ENCODE measurements around the gene ZNF672. TPM values are rescaled to one million over a fixed set of nuclear protein-coding genes. Genes with fewer than 3 reads are reported as not detected.

Gene ZNF672
- total RNA-seq, 2 donors from 2014 or later = 33.8 to 34.2 TPM

- TF ChIP-seq, protein P1, sequence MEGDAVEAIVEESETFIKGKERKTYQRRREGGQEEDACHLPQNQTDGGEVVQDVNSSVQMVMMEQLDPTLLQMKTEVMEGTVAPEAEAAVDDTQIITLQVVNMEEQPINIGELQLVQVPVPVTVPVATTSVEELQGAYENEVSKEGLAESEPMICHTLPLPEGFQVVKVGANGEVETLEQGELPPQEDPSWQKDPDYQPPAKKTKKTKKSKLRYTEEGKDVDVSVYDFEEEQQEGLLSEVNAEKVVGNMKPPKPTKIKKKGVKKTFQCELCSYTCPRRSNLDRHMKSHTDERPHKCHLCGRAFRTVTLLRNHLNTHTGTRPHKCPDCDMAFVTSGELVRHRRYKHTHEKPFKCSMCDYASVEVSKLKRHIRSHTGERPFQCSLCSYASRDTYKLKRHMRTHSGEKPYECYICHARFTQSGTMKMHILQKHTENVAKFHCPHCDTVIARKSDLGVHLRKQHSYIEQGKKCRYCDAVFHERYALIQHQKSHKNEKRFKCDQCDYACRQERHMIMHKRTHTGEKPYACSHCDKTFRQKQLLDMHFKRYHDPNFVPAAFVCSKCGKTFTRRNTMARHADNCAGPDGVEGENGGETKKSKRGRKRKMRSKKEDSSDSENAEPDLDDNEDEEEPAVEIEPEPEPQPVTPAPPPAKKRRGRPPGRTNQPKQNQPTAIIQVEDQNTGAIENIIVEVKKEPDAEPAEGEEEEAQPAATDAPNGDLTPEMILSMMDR (IDR thresholded peaks at IDR 0.05) = peak; percentile 8
- Histone ChIP-seq H3K36me3 (no peaks in the 10 kb centered on the region), H3K4me3 (peak overlapping the region; percentile 77), H3K9me3 (no peaks in the 10 kb centered on the region), H3K4me1 (ENCODE audit: control insufficient read depth in 1 of 2, low read depth in 2 of 2) (peaks cover 8 to 33% of the 10 kb centered on the region in 2 donors), H3K27ac (peak overlapping the region; percentile 82 to 85), H3K27me3 (replicated peaks; ENCODE audit: insufficient read depth) (no peaks in the 10 kb centered on the region)
- DNase-seq (ENCODE audit: low spot score) = no peak
- peak; percentile 24 for ATAC-seq (ENCODE audit: insufficient number of reproducible peaks, low FRiP score, low read depth)
Observed at GRCh38 chr1:248858096-248858890, 20.3 kb downstream of the ZNF672 start.

DNA sequence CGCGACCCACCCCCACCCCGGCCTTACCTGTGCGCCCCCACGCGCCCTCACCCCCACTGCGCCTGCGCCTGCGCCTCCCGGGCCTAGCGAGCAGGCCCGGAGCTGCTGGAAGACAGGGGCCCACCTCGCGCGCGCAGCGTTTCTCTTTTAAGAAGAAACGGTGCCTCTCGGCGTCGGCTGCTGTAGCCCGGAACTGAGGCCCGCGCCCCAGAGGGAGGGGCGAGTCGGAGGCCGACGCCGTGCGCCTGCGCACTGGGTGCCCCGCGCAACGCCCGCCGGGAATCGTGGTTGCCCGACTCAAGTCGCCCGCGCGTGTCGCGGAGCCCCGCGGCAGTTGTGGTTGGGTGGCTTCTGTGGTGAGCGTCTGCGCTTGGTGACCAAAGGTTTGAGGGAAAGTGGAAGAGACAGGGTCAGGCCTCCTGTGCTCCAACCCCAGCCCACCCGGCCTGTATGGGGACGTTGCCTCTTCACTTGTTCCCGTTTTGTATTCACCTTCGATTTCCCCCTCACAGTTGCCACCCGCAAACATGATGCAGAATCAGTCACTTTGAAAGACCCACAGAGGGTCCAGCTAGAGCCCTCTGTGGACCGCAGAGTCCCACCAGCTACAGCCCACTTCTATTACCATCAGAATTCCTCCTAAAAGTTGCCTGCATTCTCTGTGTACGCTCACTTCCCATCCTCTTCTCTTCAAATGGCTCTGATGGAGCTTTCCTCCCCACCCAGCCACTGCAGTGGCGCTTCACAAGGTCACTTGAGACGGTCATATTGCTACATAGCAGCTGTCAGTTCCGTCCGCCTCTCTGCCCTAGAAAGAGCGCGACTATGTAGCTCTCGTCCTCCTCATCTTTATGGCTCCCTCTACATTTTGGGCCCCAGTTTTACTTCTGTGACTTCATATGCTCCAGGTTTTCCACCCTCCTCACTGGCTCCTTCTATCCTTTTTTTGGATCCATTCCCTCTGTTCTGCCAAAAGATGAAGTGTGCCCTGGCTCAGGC is 21.2 kb downstream of the ZNF672 start, which contains the start of gene ZNF692:
Gene ZNF692, minus strand, starts transcription at position 195 of the 999 bp plus-strand sequence. CDS start 776 bp downstream, outside the sequence.
- Histone ChIP-seq H3K27me3 (replicated peaks; ENCODE audit: insufficient read depth) (no peaks in the 10 kb centered on the region), H3K36me3 (no peaks in the 10 kb centered on the region), H3K4me1 (ENCODE audit: control insufficient read depth in 1 of 2, low read depth in 2 of 2) (peaks cover 11 to 39% of the 10 kb centered on the region in 2 donors), H3K27ac (peak within 1 kb of the TSS; percentile 82 to 85), H3K4me3 (peak within 1 kb of the TSS; percentile 77), H3K9me3 (no peaks in the 10 kb centered on the region)
- TF ChIP-seq, protein P1 (IDR thresholded peaks at IDR 0.05) = no peak
- DNase-seq (ENCODE audit: low spot score) (peak; percentile 92), ATAC-seq (ENCODE audit: insufficient number of reproducible peaks, low FRiP score, low read depth) (peak; percentile 72)

GRCh38 chr1:248860007-248860406 is 22.0 kb downstream of the ZNF672 start:
- H3K27ac ChIP-seq = peak overlapping the region in 1 of 2 donors; percentile 82
- DNase-seq (ENCODE audit: low spot score) (no peak), ATAC-seq (ENCODE audit: insufficient number of reproducible peaks, low FRiP score, low read depth) (no peak)
- no peaks in the 10 kb centered on the region for H3K36me3 ChIP-seq
- TF ChIP-seq, protein P1 (IDR thresholded peaks at IDR 0.05) = no peak
- peaks cover 11 to 39% of the 10 kb centered on the region in 2 donors for H3K4me1 ChIP-seq (ENCODE audit: control insufficient read depth in 1 of 2, low read depth in 2 of 2)
- H3K27me3 ChIP-seq (replicated peaks; ENCODE audit: insufficient read depth) = no peaks in the 10 kb centered on the region
- no peak overlapping the region for H3K4me3 ChIP-seq
- H3K9me3 ChIP-seq = no peaks in the 10 kb centered on the region

- TF ChIP-seq, protein P1 (IDR thresholded peaks at IDR 0.05) = no peak
- DNase-seq (ENCODE audit: low spot score) = no peak
- Histone ChIP-seq H3K4me3 (no peak overlapping the region), H3K27me3 (replicated peaks; ENCODE audit: insufficient read depth) (no peaks in the 10 kb centered on the region), H3K27ac (no peak overlapping the region), H3K4me1 (ENCODE audit: control insufficient read depth in 1 of 2, low read depth in 2 of 2) (peaks cover 11 to 39% of the 10 kb centered on the region in 2 donors), H3K36me3 (no peaks in the 10 kb centered on the region), H3K9me3 (no peaks in the 10 kb centered on the region)
- ATAC-seq (ENCODE audit: insufficient number of reproducible peaks, low FRiP score, low read depth) = no peak
Observed at GRCh38 chr1:248861616-248862015, 23.6 kb downstream of the ZNF672 start.

DNA sequence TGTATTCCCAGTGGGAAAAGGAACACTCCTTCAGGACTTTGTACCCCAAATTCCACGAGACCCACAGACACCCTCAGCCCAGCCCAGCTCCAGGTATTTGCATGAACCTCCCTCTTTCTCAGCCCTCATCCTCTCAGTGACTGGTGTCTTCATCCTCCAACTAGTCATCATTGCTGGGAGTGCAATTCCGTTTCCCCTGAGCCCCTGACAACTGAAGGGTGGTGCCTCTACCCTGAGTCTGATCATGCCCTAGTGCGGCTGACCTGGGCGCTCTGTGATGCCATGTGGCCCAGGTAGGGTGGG is 24.6 kb downstream of the ZNF672 start:
- peaks cover 9 to 31% of the 10 kb centered on the region in 2 donors for H3K4me1 ChIP-seq (ENCODE audit: control insufficient read depth in 1 of 2, low read depth in 2 of 2)
- no peaks in the 10 kb centered on the region for H3K36me3 ChIP-seq
- TF ChIP-seq, protein P1 (IDR thresholded peaks at IDR 0.05) = no peak
- peak overlapping the region; percentile 75 for H3K4me3 ChIP-seq
- peak overlapping the region; percentile 26 to 68 for H3K27ac ChIP-seq
- no peaks in the 10 kb centered on the region for H3K27me3 ChIP-seq (replicated peaks; ENCODE audit: insufficient read depth)
- DNase-seq (ENCODE audit: low spot score) (no peak), ATAC-seq (ENCODE audit: insufficient number of reproducible peaks, low FRiP score, low read depth) (no peak)
- H3K9me3 ChIP-seq = no peaks in the 10 kb centered on the region

All from thoracic aorta (tissue), 2 donors.